GM18858 (cell line): ENCODE data around the gene TTLL1.
"Not testable (repeated sequence)": the region's sequence is repeated elsewhere in the genome, so short reads cannot be mapped to it uniquely, and the experiment has no call there.

Experiments used
- ATAC-seq: cut with Tn5 transposase; IDR thresholded peaks from one replicate; pipeline ENCODE4 v1.9.1; 2021; ENCODE audit not compliant: unreplicated experiment

Gene TTLL1

GRCh38 chr22:43077121-43077877 is 11.9 kb downstream of the TTLL1 start:
- ATAC-seq, result no peak

- ATAC-seq, result no peak
These were observed 22.3 kb downstream of the TTLL1 start for GRCh38 chr22:43066844-43067385.

- no peak for ATAC-seq
These were observed 23.1 kb downstream of the TTLL1 start for GRCh38 chr22:43066134-43066533.

GRCh38 chr22:43060183-43060582 is 29.0 kb downstream of the TTLL1 start:
- no peak for ATAC-seq

- no peak for ATAC-seq
These were observed 31.6 kb downstream of the TTLL1 start for GRCh38 chr22:43057641-43058040.

- ATAC-seq, result no peak
These were observed 36.0 kb downstream of the TTLL1 start for GRCh38 chr22:43053176-43053575.

- no peak for ATAC-seq
These were observed 38.2 kb downstream of the TTLL1 start for GRCh38 chr22:43050995-43051394.

GRCh38 chr22:43047605-43048004 is 41.6 kb downstream of the TTLL1 start:
- no peak for ATAC-seq

GRCh38 chr22:43044290-43044712 is 44.9 kb downstream of the TTLL1 start:
- ATAC-seq, result no peak

- no peak for ATAC-seq
These were observed 47.0 kb downstream of the TTLL1 start for GRCh38 chr22:43042101-43042780.

- ATAC-seq, result no peak
These were observed 49.4 kb downstream of the TTLL1 start for GRCh38 chr22:43039800-43040199.

GRCh38 chr22:43038325-43038724 is 50.9 kb downstream of the TTLL1 start:
- no peak for ATAC-seq

- no peak for ATAC-seq
These were observed 52.8 kb downstream of the TTLL1 start for GRCh38 chr22:43036282-43036829.

GRCh38 chr22:43035250-43035649 is 53.9 kb downstream of the TTLL1 start:
- ATAC-seq, result no peak

- ATAC-seq, result no peak
These were observed 57.6 kb downstream of the TTLL1 start for GRCh38 chr22:43031617-43032016.

GRCh38 chr22:43018615-43019014 is 70.6 kb downstream of the TTLL1 start:
- no peak for ATAC-seq

- ATAC-seq, result no peak
These were observed 71.4 kb downstream of the TTLL1 start for GRCh38 chr22:43017525-43018460.

GRCh38 chr22:43016150-43016549 is 73.0 kb downstream of the TTLL1 start:
- not testable (repeated sequence) for ATAC-seq

- ATAC-seq, result no peak
These were observed 73.5 kb downstream of the TTLL1 start for GRCh38 chr22:43015677-43016042.

- ATAC-seq, result peak; percentile 73
These were observed 74.1 kb downstream of the TTLL1 start, which contains the start of gene PACSIN2 for GRCh38 chr22:43014869-43015676. Gene PACSIN2 (minus strand): TSS chr22:43015149. CDS start chr22:42912080, 103,069 bp downstream.
